Left lung (tissue), 10 donors: ENCODE measurements around the gene PRKG1. TPM values are rescaled to one million over a fixed set of nuclear protein-coding genes. Genes with fewer than 3 reads are reported as not detected.

Experiments used
- ATAC-seq: fragments of 200-7000 bp; cut with Tn5 transposase; one replicate; pipeline ENCODE4 v1.9.1; 2020; ENCODE audit warnings: moderate library complexity
- DNase-seq, 4 donors: peaks; one replicate each; pipeline ENCODE4 v3.0.0-alpha.2; 2013 to 2020
- H3K27ac ChIP-seq, 2 donors: fragments of 200-600 bp; sonication (generic) in 1 of 2; one replicate each; pipeline versions ENCODE4 v1.5.0 to v1.8.0; 2020 to 2021
- H3K27me3 ChIP-seq, 2 donors: fragments of 200-600 bp; sonication (generic) in 1 of 2; one replicate each; pipeline versions ENCODE4 v1.5.0 to v1.8.0; 2020 to 2021
- H3K36me3 ChIP-seq, 2 donors: fragments of 200-600 bp; sonication (generic) in 1 of 2; one replicate each; pipeline versions ENCODE4 v1.5.0 to v1.8.0; 2020 to 2021
- H3K4me1 ChIP-seq, 2 donors: fragments of 200-600 bp; one replicate each; pipeline ENCODE4 v1.8.0; 2021
- H3K4me3 ChIP-seq, 2 donors: fragments of 200-600 bp; sonication (generic) in 1 of 2; one replicate each; pipeline versions ENCODE4 v1.5.0 to v1.8.0; 2020 to 2021; ENCODE audit warnings: mild to moderate bottlenecking in 1 of 2
- H3K9me3 ChIP-seq, 2 donors: fragments of 200-600 bp; sonication (generic) in 1 of 2; one replicate each; pipeline versions ENCODE4 v1.5.0 to v1.8.0; 2020 to 2021
- CTCF ChIP-seq, 2 donors: fragments of 200-600 bp; sonication (generic) in 1 of 2; IDR thresholded peaks; one replicate each; pipeline versions ENCODE4 v1.5.0 to v1.8.0; 2021; ENCODE audit warnings: antibody characterized with exemption in 2 of 2
- intact Hi-C, 2 donors: fragments of 100-400 bp; cut with DNase I; formaldehyde crosslinking; loops; one replicate each; pipeline versions ENCODE4 v1.11.2 to v1.14.2; 2022
- polyA plus RNA-seq, 6 donors: library from polyadenylated mRNA; unstranded; fragments of 120-200 nt; gene quantifications; one replicate each; pipeline ENCODE4 v1.2.1, GENCODE V29; 2013; ENCODE audit not compliant: insufficient read length in 6 of 6
- total RNA-seq, 2 donors: library from RNA; stranded (reverse); fragmentation: NEBNext Ultra II Directional; extraction: Animal tissue kit (Norgen Biotek cat#: 25700); gene quantifications; one replicate each; pipeline ENCODE4 v1.2.1, GENCODE V29; 2021
- donor health status: DM: no; HTN: yes; CAD: no.
- donor health status: DM: no; HTN: no; CAD: no.

Gene PRKG1
- total and polyA plus RNA-seq, 8 donors = 15.6 to 29.0 (median 17.8) TPM

GRCh38 chr10:51903675-51904074 is 829.4 kb downstream of the PRKG1 start:
- DNase-seq (no peak), ATAC-seq (no peak)
- no peak for TF ChIP-seq CTCF (IDR thresholded peaks at IDR 0.05)
- no peaks in the 10 kb centered on the region for H3K36me3 ChIP-seq
- no peak overlapping the region for H3K27ac ChIP-seq
- no peaks in the 10 kb centered on the region for H3K27me3 ChIP-seq
- intact Hi-C loops = no loop called here
- H3K4me3 ChIP-seq = no peak overlapping the region
- peaks cover 0 to 7% of the 10 kb centered on the region in 2 donors for H3K4me1 ChIP-seq
- H3K9me3 ChIP-seq = no peaks in the 10 kb centered on the region

- no peak for TF ChIP-seq CTCF (IDR thresholded peaks at IDR 0.05)
- DNase-seq (no peak), ATAC-seq (no peak)
- Histone ChIP-seq H3K4me3 (no peak overlapping the region), H3K36me3 (no peaks in the 10 kb centered on the region), H3K4me1 (peaks cover 0 to 7% of the 10 kb centered on the region in 2 donors), H3K27ac (no peak overlapping the region), H3K27me3 (no peaks in the 10 kb centered on the region), H3K9me3 (no peaks in the 10 kb centered on the region)
- intact Hi-C loops = no loop called here
Measured at GRCh38 chr10:51905032-51905431, 830.7 kb downstream of the PRKG1 start.

GRCh38 chr10:51907361-51907760 is 833.1 kb downstream of the PRKG1 start:
- Histone ChIP-seq H3K27ac (no peak overlapping the region), H3K36me3 (no peaks in the 10 kb centered on the region), H3K4me3 (no peak overlapping the region), H3K27me3 (no peaks in the 10 kb centered on the region), H3K9me3 (no peaks in the 10 kb centered on the region), H3K4me1 (peaks cover 0 to 7% of the 10 kb centered on the region in 2 donors)
- no peak for DNase-seq
- no peak for TF ChIP-seq CTCF (IDR thresholded peaks at IDR 0.05)
- ATAC-seq = peak; percentile 54
- intact Hi-C loops = no loop called here

- Histone ChIP-seq H3K27me3 (no peaks in the 10 kb centered on the region), H3K9me3 (no peaks in the 10 kb centered on the region), H3K36me3 (no peaks in the 10 kb centered on the region), H3K4me3 (no peak overlapping the region), H3K27ac (no peak overlapping the region), H3K4me1 (peaks cover 0 to 7% of the 10 kb centered on the region in 2 donors)
- intact Hi-C loops = no loop called here
- no peak for TF ChIP-seq CTCF (IDR thresholded peaks at IDR 0.05)
- no peak for ATAC-seq
- no peak for DNase-seq
Measured at GRCh38 chr10:51910189-51910588, 835.9 kb downstream of the PRKG1 start.

GRCh38 chr10:51910596-51910995 is 836.3 kb downstream of the PRKG1 start:
- ATAC-seq (no peak), DNase-seq (no peak)
- no peak overlapping the region for H3K4me3 ChIP-seq
- no peak overlapping the region for H3K27ac ChIP-seq
- no peaks in the 10 kb centered on the region for H3K36me3 ChIP-seq
- TF ChIP-seq CTCF (IDR thresholded peaks at IDR 0.05) = no peak
- H3K4me1 ChIP-seq = peaks cover 0 to 7% of the 10 kb centered on the region in 2 donors
- H3K9me3 ChIP-seq = no peaks in the 10 kb centered on the region
- no peaks in the 10 kb centered on the region for H3K27me3 ChIP-seq
- intact Hi-C loops = no loop called here
